ENCODE measurements around the gene GLYATL3. TPM values are rescaled to one million over a fixed set of nuclear protein-coding genes. Genes with fewer than 3 reads are reported as not detected.

Gene GLYATL3
- polyA plus RNA-seq, 3 donors = not detected

GRCh38 chr6:49527320-49527719 lies 27.6 kb downstream of the GLYATL3 start:
- TF ChIP-seq CTCF (IDR thresholded peaks at IDR 0.05) = no peak
- H3K27me3 Mint-ChIP-seq (ENCODE audit: low read depth in 3 of 3) = peaks cover 1 to 2% (median 2%) of the 10 kb centered on the region in 3 donors
- no peak overlapping the region for H2AFZ ChIP-seq (ENCODE audit: insufficient read depth, low read depth, low read length, poor library complexity, severe bottlenecking)

GRCh38 chr6:49528571-49528970 lies 28.8 kb downstream of the GLYATL3 start:
- H3K36me3 Mint-ChIP-seq = no peaks in the 10 kb centered on the region
- no peak overlapping the region for H3K4me3 ChIP-seq (replicated peaks in 1 of 3; ENCODE audit: low read depth in 2 of 3, low read length in 3 of 3)
- peaks cover 2% of the 10 kb centered on the region for H3K4me1 Mint-ChIP-seq
- no peak for DNase-seq
- no peaks in the 10 kb centered on the region for H3K4me1 ChIP-seq (ENCODE audit: control insufficient read depth in 1 of 2, insufficient read depth in 2 of 2, low read length in 2 of 2)
- intact Hi-C loops (cut with micrococcal nuclease) = no loop called here
- WGBS (ENCODE audit: insufficient coverage) = no CpG with 5 or more reads among the region's 3 CpGs
- no peak overlapping the region for H2AFZ ChIP-seq (ENCODE audit: insufficient read depth, low read depth, low read length, poor library complexity, severe bottlenecking)
- H3K9ac ChIP-seq (ENCODE audit: insufficient read depth, low read length, poor library complexity, severe bottlenecking) = no peak overlapping the region
- no peaks in the 10 kb centered on the region for H3K27me3 ChIP-seq (ENCODE audit: control insufficient read depth in 2 of 2, insufficient read depth in 2 of 2, low read length in 2 of 2)
- no peak overlapping the region for H3K27ac Mint-ChIP-seq
- no peaks in the 10 kb centered on the region for H4K20me1 ChIP-seq (ENCODE audit: insufficient read depth, low read length)
- no peaks in the 10 kb centered on the region for H3K9me3 ChIP-seq (replicated peaks in 1 of 2; ENCODE audit: control insufficient read depth in 1 of 2, insufficient read depth in 1 of 2, low read length in 2 of 2)
- no peak for TF ChIP-seq CTCF (IDR thresholded peaks at IDR 0.05)
- no peaks in the 10 kb centered on the region for H3K36me3 ChIP-seq (replicated peaks in 1 of 2; ENCODE audit: control insufficient read depth in 1 of 2, insufficient read depth in 2 of 2, low read length in 2 of 2)
- no peaks in the 10 kb centered on the region for H3K9me3 Mint-ChIP-seq
- no peaks in the 10 kb centered on the region for H3K79me2 ChIP-seq (ENCODE audit: insufficient read depth, low read length)
- H3K4me3 Mint-ChIP-seq = no peak overlapping the region
- H3K27me3 Mint-ChIP-seq (ENCODE audit: low read depth in 3 of 3) = peaks cover 1 to 4% (median 2%) of the 10 kb centered on the region in 3 donors
- no peak overlapping the region for H3K4me2 ChIP-seq (replicated peaks; ENCODE audit: extremely low read depth, low read length, poor library complexity, severe bottlenecking)
- H3K27ac ChIP-seq (ENCODE audit: low read depth in 1 of 2, low read length in 2 of 2) = no peak overlapping the region

More at GRCh38 chr6:49527320-49527719, 27.6 kb downstream of the GLYATL3 start:
- H3K9me3 Mint-ChIP-seq = no peaks in the 10 kb centered on the region
- peaks cover 2% of the 10 kb centered on the region for H3K4me1 Mint-ChIP-seq
- Histone ChIP-seq H3K9me3 (replicated peaks in 1 of 2; ENCODE audit: control insufficient read depth in 1 of 2, insufficient read depth in 1 of 2, low read length in 2 of 2) (no peaks in the 10 kb centered on the region), H3K27ac (ENCODE audit: low read depth in 1 of 2, low read length in 2 of 2) (no peak overlapping the region), H3K4me2 (replicated peaks; ENCODE audit: extremely low read depth, low read length, poor library complexity, severe bottlenecking) (no peak overlapping the region), H3K9ac (ENCODE audit: insufficient read depth, low read length, poor library complexity, severe bottlenecking) (no peak overlapping the region), H3K4me1 (ENCODE audit: control insufficient read depth in 1 of 2, insufficient read depth in 2 of 2, low read length in 2 of 2) (no peaks in the 10 kb centered on the region), H3K79me2 (ENCODE audit: insufficient read depth, low read length) (no peaks in the 10 kb centered on the region), H3K27me3 (ENCODE audit: control insufficient read depth in 2 of 2, insufficient read depth in 2 of 2, low read length in 2 of 2) (no peaks in the 10 kb centered on the region), H3K36me3 (replicated peaks in 1 of 2; ENCODE audit: control insufficient read depth in 1 of 2, insufficient read depth in 2 of 2, low read length in 2 of 2) (no peaks in the 10 kb centered on the region), H3K4me3 (replicated peaks in 1 of 3; ENCODE audit: low read depth in 2 of 3, low read length in 3 of 3) (no peak overlapping the region), H4K20me1 (ENCODE audit: insufficient read depth, low read length) (no peaks in the 10 kb centered on the region)
- H3K36me3 Mint-ChIP-seq = no peaks in the 10 kb centered on the region
- no CpG with 5 or more reads among the region's 1 CpG for WGBS (ENCODE audit: insufficient coverage)
- DNase-seq = no peak
- no peak overlapping the region for H3K4me3 Mint-ChIP-seq
- no peak overlapping the region for H3K27ac Mint-ChIP-seq
- intact Hi-C loops (cut with micrococcal nuclease) = no loop called here

All from CD14-positive monocyte (primary cell).